GM12891 (cell line): ENCODE results near the gene DCLRE1A.

ENCODE experiments used
- POLR2A ChIP-seq: IDR thresholded peaks from 2 replicates; pipeline ENCODE4 v1.6.1; 2011; ENCODE audit warnings: low read depth, low read length, control low read depth
- POLR2AphosphoS5 ChIP-seq: IDR thresholded peaks from 2 replicates; pipeline ENCODE4 v1.6.1; 2011; ENCODE audit warnings: low read depth, low read length, control low read depth
- TAF1 ChIP-seq: IDR thresholded peaks from 2 replicates; pipeline ENCODE4 v1.6.1; 2011; ENCODE audit warnings: low read depth, low read length, control low read depth

DNA sequence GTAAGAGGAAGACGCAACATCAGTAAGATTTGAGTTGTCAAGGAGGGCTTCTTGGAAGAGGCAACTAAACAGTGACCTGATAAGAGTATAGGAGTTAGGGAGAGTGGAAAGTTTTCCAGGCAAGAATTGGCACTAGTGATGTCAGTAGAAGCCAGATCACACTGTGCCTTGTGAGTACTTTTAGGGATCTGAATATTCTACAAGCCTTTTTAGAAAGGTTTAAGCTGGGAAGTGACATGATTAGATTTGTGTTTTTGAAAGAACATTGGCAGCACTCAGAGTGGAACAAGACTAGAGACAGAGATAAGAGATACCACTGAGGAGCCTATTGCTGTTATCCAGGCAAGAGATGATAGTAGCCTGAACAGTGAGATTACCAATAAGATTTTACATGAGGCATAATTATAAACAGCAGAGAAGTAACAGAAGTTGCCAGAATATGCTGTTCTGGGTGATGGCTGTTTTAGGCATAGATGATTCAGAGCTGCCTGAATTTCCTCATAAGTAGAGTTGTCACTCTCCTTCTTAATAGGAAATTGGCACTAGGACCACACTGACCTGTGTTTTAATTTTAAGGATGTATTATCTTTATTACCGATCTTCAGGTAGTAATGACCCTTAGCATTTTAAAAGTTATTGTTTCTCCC lies 46.2 kb upstream of the DCLRE1A start:
- no peak for TF ChIP-seq POLR2AphosphoS5
- TF ChIP-seq POLR2A = no peak
- TF ChIP-seq TAF1 = no peak
